Measurements from ENCODE around the gene GALC. TPM values are rescaled to one million over a fixed set of nuclear protein-coding genes. Genes with fewer than 3 reads are reported as not detected.

GALC gene
- polyA plus RNA-seq, 4 donors = 15.7 to 116 (median 22.4) TPM

DNA sequence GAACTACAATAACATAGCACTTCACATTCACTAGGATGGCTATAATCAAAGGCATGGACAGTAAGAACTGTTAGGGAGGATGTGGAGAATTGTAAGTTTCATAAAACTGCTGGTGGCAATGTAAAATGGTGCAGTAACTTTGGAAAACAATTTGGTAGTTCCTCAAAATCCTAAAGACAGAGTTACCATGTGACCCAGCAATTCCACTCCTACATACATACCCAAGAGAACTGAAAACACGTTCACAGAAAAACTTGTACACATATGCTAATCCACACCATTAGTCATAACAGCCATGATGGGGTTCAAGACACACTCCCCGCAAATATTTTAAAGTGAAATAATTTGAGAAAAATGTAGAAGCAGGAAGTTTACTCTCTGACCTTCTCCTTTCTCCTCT lies 31.7 kb downstream of the GALC start:
- H3K4me3 ChIP-seq (ENCODE audit: low read depth in 1 of 3, low read length in 3 of 3) = no peak overlapping the region
- no peaks in the 10 kb centered on the region for H3K27me3 ChIP-seq (ENCODE audit: control insufficient read depth in 3 of 3, insufficient read depth in 3 of 3, low read length in 3 of 3)
- H3K4me1 ChIP-seq (ENCODE audit: control insufficient read depth in 3 of 3, insufficient read depth in 2 of 3, low read depth in 1 of 3, low read length in 2 of 3) = no peaks in the 10 kb centered on the region
- no peak overlapping the region for H3K27ac ChIP-seq (ENCODE audit: low read depth in 1 of 3, low read length in 2 of 3)
- WGBS, 3 donors = 88 to 92% (median 88%) methylated on average over 2 of the region's 2 CpGs
- no peak for FAIRE-seq
- peaks cover 0 to 4% of the 10 kb centered on the region in 2 donors for H3K9me3 ChIP-seq (ENCODE audit: control insufficient read depth in 2 of 2, insufficient read depth in 1 of 2, low read depth in 1 of 2, low read length in 1 of 2)
- DNase-seq = no peak
- peaks cover 3 to 17% (median 12%) of the 10 kb centered on the region in 3 donors for H3K36me3 ChIP-seq (ENCODE audit: control insufficient read depth in 3 of 3, insufficient read depth in 2 of 3, low read depth in 1 of 3, low read length in 3 of 3)

DNA sequence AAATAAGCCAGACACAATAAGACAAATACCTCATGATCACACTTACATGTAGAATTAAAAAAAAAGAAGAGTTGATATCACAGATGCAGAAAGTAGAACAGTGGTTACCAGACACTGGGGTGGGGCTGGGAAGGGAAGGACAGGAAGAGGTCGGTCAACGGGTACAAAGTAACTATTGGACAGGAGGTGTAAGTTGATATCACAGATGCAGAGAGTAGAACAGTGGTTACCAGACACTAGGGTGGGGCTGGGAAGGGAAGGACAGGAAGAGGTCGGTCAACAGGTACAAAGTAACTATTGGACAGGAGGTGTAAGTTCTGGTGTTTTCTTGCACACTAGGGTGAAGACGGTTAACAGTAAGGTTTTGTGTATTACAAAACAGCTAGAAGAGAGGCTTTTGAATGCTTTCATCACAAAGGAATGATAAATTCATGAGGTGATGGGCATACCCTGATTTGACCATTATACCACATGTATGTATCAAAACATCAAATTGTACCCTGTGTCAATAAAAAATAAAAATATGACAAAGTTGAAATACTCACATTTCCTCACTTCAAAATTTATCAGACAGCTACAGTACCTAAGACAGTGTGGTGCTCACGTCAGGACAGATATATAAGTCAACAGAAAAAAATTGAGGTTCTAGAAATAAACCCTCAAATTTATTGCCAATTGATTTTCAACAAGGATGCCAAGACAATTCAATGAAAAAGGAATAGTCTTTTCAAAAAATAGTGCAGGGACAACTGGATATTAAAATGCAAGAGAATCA lies 32.8 kb downstream of the GALC start:
- Histone ChIP-seq H3K4me1 (ENCODE audit: control insufficient read depth in 3 of 3, insufficient read depth in 2 of 3, low read depth in 1 of 3, low read length in 2 of 3) (no peaks in the 10 kb centered on the region), H3K4me3 (ENCODE audit: low read depth in 1 of 3, low read length in 3 of 3) (no peak overlapping the region), H3K27ac (ENCODE audit: low read depth in 1 of 3, low read length in 2 of 3) (no peak overlapping the region), H3K9me3 (ENCODE audit: control insufficient read depth in 2 of 2, insufficient read depth in 1 of 2, low read depth in 1 of 2, low read length in 1 of 2) (peaks cover 0 to 4% of the 10 kb centered on the region in 2 donors), H3K27me3 (ENCODE audit: control insufficient read depth in 3 of 3, insufficient read depth in 3 of 3, low read length in 3 of 3) (no peaks in the 10 kb centered on the region), H3K36me3 (ENCODE audit: control insufficient read depth in 3 of 3, insufficient read depth in 2 of 3, low read depth in 1 of 3, low read length in 3 of 3) (peaks cover 3 to 14% (median 13%) of the 10 kb centered on the region in 3 donors)
- FAIRE-seq (no peak), DNase-seq (peak in 1 of 2 donors; percentile 45)
- 71 to 87% (median 85%) methylated on average over 5 of the region's 5 CpGs for WGBS, 3 donors

DNA sequence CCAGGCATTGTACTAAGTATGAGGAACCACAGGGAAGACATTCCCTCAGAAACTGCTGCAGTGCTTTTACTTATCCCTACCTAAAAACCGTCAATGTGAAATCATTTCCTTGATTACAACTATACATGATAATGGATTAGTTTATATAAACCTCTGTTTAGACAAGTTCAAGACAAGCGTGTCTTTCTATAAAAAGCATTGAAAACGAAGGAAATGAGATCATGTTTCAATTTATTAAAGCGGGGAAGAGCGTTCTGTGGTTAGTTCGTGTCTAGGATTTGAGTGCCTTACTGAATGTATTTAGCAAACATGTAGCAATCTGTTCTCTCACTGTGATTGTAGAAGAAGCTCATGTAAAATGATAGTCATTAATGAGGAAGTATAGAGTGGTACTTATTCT lies 37.5 kb downstream of the GALC start:
- Histone ChIP-seq H3K4me1 (ENCODE audit: control insufficient read depth in 3 of 3, insufficient read depth in 2 of 3, low read depth in 1 of 3, low read length in 2 of 3) (no peaks in the 10 kb centered on the region), H3K27ac (ENCODE audit: low read depth in 1 of 3, low read length in 2 of 3) (no peak overlapping the region), H3K4me3 (ENCODE audit: low read depth in 1 of 3, low read length in 3 of 3) (no peak overlapping the region), H3K36me3 (ENCODE audit: control insufficient read depth in 3 of 3, insufficient read depth in 2 of 3, low read depth in 1 of 3, low read length in 3 of 3) (peaks cover 0 to 7% (median 6%) of the 10 kb centered on the region in 3 donors), H3K9me3 (ENCODE audit: control insufficient read depth in 2 of 2, insufficient read depth in 1 of 2, low read depth in 1 of 2, low read length in 1 of 2) (peaks cover 0 to 4% of the 10 kb centered on the region in 2 donors), H3K27me3 (ENCODE audit: control insufficient read depth in 3 of 3, insufficient read depth in 3 of 3, low read length in 3 of 3) (no peaks in the 10 kb centered on the region)
- 67 to 88% (median 79%) methylated on average over 6 of the region's 6 CpGs for WGBS, 3 donors
- DNase-seq (no peak), FAIRE-seq (no peak)

DNA sequence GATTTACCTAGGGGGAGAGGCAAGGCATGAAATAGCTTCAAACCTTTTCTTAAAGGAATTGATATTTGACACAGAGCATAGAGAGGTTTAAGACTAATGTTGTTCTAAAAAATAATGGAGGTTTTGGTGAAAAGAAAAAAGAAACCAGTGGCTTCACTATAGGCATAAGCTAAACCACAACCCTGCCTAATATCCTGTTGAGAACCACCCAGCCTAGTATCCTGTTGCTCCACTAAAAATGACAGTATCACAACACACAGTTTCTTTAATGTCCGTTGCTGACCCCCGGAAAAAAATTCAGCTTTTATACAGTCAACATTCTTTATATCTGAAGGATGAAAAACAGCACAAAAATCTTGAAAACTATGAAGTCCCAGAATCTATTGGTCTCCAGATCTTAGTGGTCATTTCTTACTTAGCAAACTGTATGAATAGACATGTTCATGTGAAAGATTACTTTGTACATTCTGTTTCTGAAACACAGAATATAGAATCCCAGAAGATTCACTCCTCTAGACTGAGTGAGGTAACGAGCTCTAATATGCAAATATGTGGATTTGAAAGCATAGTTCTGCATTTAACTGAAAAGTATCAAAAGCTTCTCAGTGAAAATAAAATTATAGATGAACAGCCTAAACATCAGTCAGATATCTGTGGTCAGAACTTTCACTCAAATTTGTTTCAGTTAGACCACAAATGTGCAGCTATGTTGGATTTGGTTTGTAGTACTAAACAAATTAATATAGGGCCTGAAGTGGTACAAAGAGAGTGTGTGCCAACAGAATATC lies 40.5 kb downstream of the GALC start:
- WGBS, 3 donors = 63 to 81% (median 63%) methylated on average over 3 of the region's 3 CpGs
- no peak overlapping the region for H3K4me3 ChIP-seq (ENCODE audit: low read depth in 1 of 3, low read length in 3 of 3)
- no peak for FAIRE-seq
- peak overlapping the region in 1 of 3 donors; percentile 20 for H3K27ac ChIP-seq (ENCODE audit: low read depth in 1 of 3, low read length in 2 of 3)
- no peaks in the 10 kb centered on the region for H3K9me3 ChIP-seq (ENCODE audit: control insufficient read depth in 2 of 2, insufficient read depth in 1 of 2, low read depth in 1 of 2, low read length in 1 of 2)
- H3K4me1 ChIP-seq (ENCODE audit: control insufficient read depth in 3 of 3, insufficient read depth in 2 of 3, low read depth in 1 of 3, low read length in 2 of 3) = no peaks in the 10 kb centered on the region
- peaks cover 2 to 11% (median 3%) of the 10 kb centered on the region in 3 donors for H3K36me3 ChIP-seq (ENCODE audit: control insufficient read depth in 3 of 3, insufficient read depth in 2 of 3, low read depth in 1 of 3, low read length in 3 of 3)
- peak in 1 of 2 donors; percentile 13 for DNase-seq
- no peaks in the 10 kb centered on the region for H3K27me3 ChIP-seq (ENCODE audit: control insufficient read depth in 3 of 3, insufficient read depth in 3 of 3, low read length in 3 of 3)

DNA sequence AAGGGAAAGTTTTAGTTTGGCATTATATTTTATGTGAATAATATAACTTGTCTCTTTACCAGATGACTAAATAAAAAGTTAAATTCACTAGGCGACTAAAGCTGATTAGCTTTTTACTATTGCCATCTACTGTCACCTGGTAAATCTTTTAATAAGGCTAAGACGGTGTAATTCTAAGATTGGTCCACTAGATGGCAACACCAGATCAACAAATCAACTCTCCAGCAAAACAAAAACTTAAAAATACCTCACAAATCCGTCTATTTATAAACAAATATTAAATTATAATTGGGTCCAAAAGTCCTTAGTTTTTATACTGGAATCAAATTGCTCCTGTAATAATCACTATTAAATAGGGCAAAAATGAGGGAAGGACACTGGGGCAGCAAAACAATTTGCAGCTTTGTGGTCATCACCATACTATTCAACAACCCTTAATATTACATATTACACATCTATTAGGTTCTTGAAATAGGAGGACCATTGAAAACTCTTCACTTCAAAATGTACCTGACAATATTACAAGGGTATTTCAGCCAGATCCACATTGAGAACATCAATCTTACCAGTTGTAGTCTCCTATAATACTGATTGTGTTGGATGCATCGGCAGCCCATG lies 47.9 kb downstream of the GALC start:
- no peaks in the 10 kb centered on the region for H3K27me3 ChIP-seq (ENCODE audit: control insufficient read depth in 3 of 3, insufficient read depth in 3 of 3, low read length in 3 of 3)
- FAIRE-seq (peak; percentile 96), DNase-seq (peak; percentile 54 to 59)
- 25 to 29% (median 26%) methylated on average over 4 of the region's 4 CpGs for WGBS, 3 donors
- no peaks in the 10 kb centered on the region for H3K4me1 ChIP-seq (ENCODE audit: control insufficient read depth in 3 of 3, insufficient read depth in 2 of 3, low read depth in 1 of 3, low read length in 2 of 3)
- H3K36me3 ChIP-seq (ENCODE audit: control insufficient read depth in 3 of 3, insufficient read depth in 2 of 3, low read depth in 1 of 3, low read length in 3 of 3) = peaks cover 3 to 19% (median 11%) of the 10 kb centered on the region in 3 donors
- H3K4me3 ChIP-seq (ENCODE audit: low read depth in 1 of 3, low read length in 3 of 3) = no peak overlapping the region
- H3K27ac ChIP-seq (ENCODE audit: low read depth in 1 of 3, low read length in 2 of 3) = no peak overlapping the region
- no peaks in the 10 kb centered on the region for H3K9me3 ChIP-seq (ENCODE audit: control insufficient read depth in 2 of 2, insufficient read depth in 1 of 2, low read depth in 1 of 2, low read length in 1 of 2)

DNA sequence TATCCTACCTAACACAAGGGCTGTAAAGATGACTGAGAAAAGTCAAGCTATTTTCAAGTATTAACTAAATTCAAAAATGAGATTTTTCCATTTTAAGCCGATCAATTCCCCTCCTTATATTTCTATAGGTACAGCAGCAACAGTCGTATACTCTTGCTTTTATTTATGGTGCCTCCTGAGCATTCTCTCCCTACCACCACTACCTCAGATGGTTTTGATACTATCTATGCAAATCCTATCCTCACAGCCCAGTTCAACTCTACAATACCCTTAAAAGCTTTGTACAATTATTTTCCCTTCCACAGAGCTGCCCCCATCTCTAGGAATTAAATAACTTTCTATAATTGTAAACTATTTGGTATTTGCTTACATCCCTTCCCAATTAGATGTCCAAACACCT lies 52.1 kb downstream of the GALC start:
- FAIRE-seq (no peak), DNase-seq (no peak)
- H3K4me3 ChIP-seq (ENCODE audit: low read depth in 1 of 3, low read length in 3 of 3) = no peak overlapping the region
- no peaks in the 10 kb centered on the region for H3K4me1 ChIP-seq (ENCODE audit: control insufficient read depth in 3 of 3, insufficient read depth in 2 of 3, low read depth in 1 of 3, low read length in 2 of 3)
- no peaks in the 10 kb centered on the region for H3K27me3 ChIP-seq (ENCODE audit: control insufficient read depth in 3 of 3, insufficient read depth in 3 of 3, low read length in 3 of 3)
- peaks cover 0 to 13% (median 8%) of the 10 kb centered on the region in 3 donors for H3K36me3 ChIP-seq (ENCODE audit: control insufficient read depth in 3 of 3, insufficient read depth in 2 of 3, low read depth in 1 of 3, low read length in 3 of 3)
- no peaks in the 10 kb centered on the region for H3K9me3 ChIP-seq (ENCODE audit: control insufficient read depth in 2 of 2, insufficient read depth in 1 of 2, low read depth in 1 of 2, low read length in 1 of 2)
- no peak overlapping the region for H3K27ac ChIP-seq (ENCODE audit: low read depth in 1 of 3, low read length in 2 of 3)
- 90 to 95% (median 95%) methylated on average over 2 of the region's 2 CpGs for WGBS, 3 donors

DNA sequence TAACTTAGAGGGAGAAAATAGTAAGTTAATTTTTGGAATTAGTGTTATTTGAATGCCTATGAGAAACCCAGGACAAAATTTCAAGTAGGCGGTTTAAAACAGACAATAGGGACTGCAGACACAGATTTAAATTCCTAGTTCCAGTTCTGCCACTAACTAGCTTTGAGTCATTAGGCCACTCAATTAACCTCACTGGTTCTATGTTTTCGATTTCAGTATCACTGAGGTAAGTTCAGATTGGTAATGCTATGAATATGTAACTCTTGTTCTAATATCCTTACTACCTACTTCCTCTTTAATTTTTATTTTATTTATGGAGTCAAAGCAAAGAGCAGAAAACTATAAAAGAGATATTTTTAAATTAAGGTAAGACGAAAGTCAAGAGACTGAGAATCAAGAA lies 52.6 kb downstream of the GALC start:
- DNase-seq (no peak), FAIRE-seq (no peak)
- WGBS, 3 donors = 81 to 91% (median 87%) methylated on average over 3 of the region's 3 CpGs
- no peaks in the 10 kb centered on the region for H3K27me3 ChIP-seq (ENCODE audit: control insufficient read depth in 3 of 3, insufficient read depth in 3 of 3, low read length in 3 of 3)
- H3K4me1 ChIP-seq (ENCODE audit: control insufficient read depth in 3 of 3, insufficient read depth in 2 of 3, low read depth in 1 of 3, low read length in 2 of 3) = peaks cover 0 to 2% (median 0%) of the 10 kb centered on the region in 3 donors
- H3K4me3 ChIP-seq (ENCODE audit: low read depth in 1 of 3, low read length in 3 of 3) = no peak overlapping the region
- H3K36me3 ChIP-seq (ENCODE audit: control insufficient read depth in 3 of 3, insufficient read depth in 2 of 3, low read depth in 1 of 3, low read length in 3 of 3) = peaks cover 0 to 13% (median 8%) of the 10 kb centered on the region in 3 donors
- H3K9me3 ChIP-seq (ENCODE audit: control insufficient read depth in 2 of 2, insufficient read depth in 1 of 2, low read depth in 1 of 2, low read length in 1 of 2) = no peaks in the 10 kb centered on the region
- H3K27ac ChIP-seq (ENCODE audit: low read depth in 1 of 3, low read length in 2 of 3) = no peak overlapping the region

DNA sequence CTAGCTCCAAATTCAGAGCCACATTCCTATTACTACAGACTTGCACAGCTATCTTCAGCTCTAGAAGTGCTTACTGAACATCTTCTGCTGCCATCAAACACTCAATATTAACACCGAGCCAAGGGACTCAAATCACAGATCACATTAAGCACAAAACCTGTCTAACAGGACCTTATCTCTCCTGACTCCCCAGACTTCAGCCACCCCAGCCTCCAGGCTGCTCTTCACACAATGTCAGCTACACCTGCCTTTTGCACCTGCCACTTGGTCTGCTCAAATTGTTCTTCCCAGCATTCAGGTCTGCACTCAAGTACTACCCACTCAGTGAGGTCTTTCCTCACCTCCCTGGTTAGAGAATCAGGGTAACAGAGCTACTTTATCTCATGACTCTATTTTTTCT lies 57.1 kb downstream of the GALC start:
- WGBS, 3 donors = 6 to 66% (median 18%) methylated on average over 1 of the region's 1 CpG
- peak; percentile 42 to 46 for DNase-seq
- Histone ChIP-seq H3K4me3 (ENCODE audit: low read depth in 1 of 3, low read length in 3 of 3) (no peak overlapping the region), H3K4me1 (ENCODE audit: control insufficient read depth in 3 of 3, insufficient read depth in 2 of 3, low read depth in 1 of 3, low read length in 2 of 3) (peaks cover 0 to 2% (median 0%) of the 10 kb centered on the region in 3 donors), H3K36me3 (ENCODE audit: control insufficient read depth in 3 of 3, insufficient read depth in 2 of 3, low read depth in 1 of 3, low read length in 3 of 3) (peaks cover 0 to 9% (median 4%) of the 10 kb centered on the region in 3 donors), H3K9me3 (ENCODE audit: control insufficient read depth in 2 of 2, insufficient read depth in 1 of 2, low read depth in 1 of 2, low read length in 1 of 2) (no peaks in the 10 kb centered on the region), H3K27me3 (ENCODE audit: control insufficient read depth in 3 of 3, insufficient read depth in 3 of 3, low read length in 3 of 3) (no peaks in the 10 kb centered on the region), H3K27ac (ENCODE audit: low read depth in 1 of 3, low read length in 2 of 3) (no peak overlapping the region)
- FAIRE-seq = no peak

Measured in small intestine (tissue), 7 donors.